NK-92 treated with Interleukin-12 subunit alpha and Interleukin-12 subunit beta, amount 100 ng/mL, for 24 hours (cell line): Measurements from ENCODE around the gene TUBGCP3.
"Not testable (repeated sequence)": the region's sequence is repeated elsewhere in the genome, so short reads cannot be mapped to it uniquely, and the experiment has no call there.

ENCODE experiments used
- DNase-seq: peaks from one replicate; lab custom pipeline; 2025; lab: John Stamatoyannopoulos, UW

TUBGCP3 gene

GRCh38 chr13:112587764-112588489 lies at the start of gene TUBGCP3:
TSS of gene TUBGCP3 (minus strand) at chr13:112588153. CDS start at chr13:112587980, 173 bp downstream.
- peak; percentile 76 for DNase-seq

- no peak for DNase-seq
Observed at GRCh38 chr13:112637017-112637801, 49.3 kb upstream of the TUBGCP3 start.

GRCh38 chr13:112636401-112636975 lies 48.5 kb upstream of the TUBGCP3 start:
- no peak for DNase-seq

- DNase-seq, result no peak
Observed at GRCh38 chr13:112635323-112635722, 47.4 kb upstream of the TUBGCP3 start.

GRCh38 chr13:112634102-112634501 lies 46.1 kb upstream of the TUBGCP3 start:
- DNase-seq, result no peak

- not testable (repeated sequence) for DNase-seq
Observed at GRCh38 chr13:112630226-112630625, 42.3 kb upstream of the TUBGCP3 start.

- no peak for DNase-seq
Observed at GRCh38 chr13:112629161-112629560, 41.2 kb upstream of the TUBGCP3 start.

- not testable (repeated sequence) for DNase-seq
Observed at GRCh38 chr13:112627613-112628012, 39.7 kb upstream of the TUBGCP3 start.

GRCh38 chr13:112627161-112627560 lies 39.2 kb upstream of the TUBGCP3 start:
- DNase-seq, result no peak

- DNase-seq, result no peak
Observed at GRCh38 chr13:112626761-112627160, 38.8 kb upstream of the TUBGCP3 start.

GRCh38 chr13:112626124-112626523 lies 38.2 kb upstream of the TUBGCP3 start:
- DNase-seq, result no peak

GRCh38 chr13:112625698-112626097 lies 37.7 kb upstream of the TUBGCP3 start:
- no peak for DNase-seq

- no peak for DNase-seq
Observed at GRCh38 chr13:112624602-112625430, 36.9 kb upstream of the TUBGCP3 start.

GRCh38 chr13:112624040-112624439 lies 36.1 kb upstream of the TUBGCP3 start:
- no peak for DNase-seq

- DNase-seq, result no peak
Observed at GRCh38 chr13:112623051-112623711, 35.2 kb upstream of the TUBGCP3 start.

- DNase-seq, result no peak
Observed at GRCh38 chr13:112622375-112622774, 34.4 kb upstream of the TUBGCP3 start.

- no peak for DNase-seq
Observed at GRCh38 chr13:112619730-112620631, 32.0 kb upstream of the TUBGCP3 start.

GRCh38 chr13:112618501-112618900 lies 30.5 kb upstream of the TUBGCP3 start:
- DNase-seq, result no peak

- DNase-seq, result no peak
Observed at GRCh38 chr13:112617754-112618375, 29.9 kb upstream of the TUBGCP3 start.
